GM19193 (cell line): ENCODE results near the gene PPIL6.

ENCODE experiments used
- POLR2A ChIP-seq: IDR thresholded peaks from 4 replicates; pipeline ENCODE4 v1.6.1; 2011; ENCODE audit not compliant: insufficient read depth, insufficient read length; ENCODE audit errors: extremely low read depth

Gene PPIL6

DNA sequence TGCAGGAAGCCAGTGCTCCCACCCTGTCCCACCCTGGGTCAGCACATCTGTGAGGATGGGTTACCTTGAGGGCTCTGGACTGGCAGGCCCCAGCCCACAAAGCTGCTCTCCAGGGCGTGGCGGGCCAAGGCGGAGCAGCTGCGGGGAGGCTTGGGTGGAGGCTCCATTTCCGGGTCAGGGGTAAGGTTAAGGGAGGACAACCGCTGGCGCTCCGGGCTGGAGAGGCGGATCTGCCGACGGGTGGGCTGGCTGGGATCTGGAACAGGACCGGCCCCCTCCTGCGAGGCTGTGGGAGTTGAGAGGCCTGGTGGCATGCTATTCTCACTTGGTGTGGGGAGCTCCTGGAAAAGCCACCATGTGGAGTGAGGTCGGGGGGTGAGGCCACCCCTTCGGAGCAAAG is 5.6 kb upstream of the PPIL6 start:
- TF ChIP-seq POLR2A = no peak

DNA sequence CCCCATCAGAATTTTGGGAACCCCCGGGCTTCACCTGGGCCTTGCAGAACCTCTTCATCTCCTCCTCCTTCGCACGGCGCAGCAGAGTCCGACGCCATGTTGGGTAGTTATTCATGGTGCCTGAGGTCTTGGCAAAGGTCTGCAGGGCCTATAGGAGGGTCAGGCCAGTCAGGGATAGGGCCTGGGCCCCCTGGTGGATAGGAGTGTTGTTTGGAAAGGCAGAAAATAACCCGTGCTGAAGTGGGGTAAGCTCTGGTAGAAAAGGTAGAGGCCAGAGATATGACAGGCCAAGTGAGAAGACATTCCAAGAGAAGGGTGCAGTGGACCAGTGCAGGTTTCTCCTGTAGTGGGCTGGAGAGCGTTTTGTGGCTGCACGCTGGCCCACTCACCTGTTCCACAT is 5.0 kb upstream of the PPIL6 start:
- TF ChIP-seq POLR2A = no peak

GRCh38 chr6:109443425-109443950 is 3.1 kb upstream of the PPIL6 start:
- no peak for TF ChIP-seq POLR2A

DNA sequence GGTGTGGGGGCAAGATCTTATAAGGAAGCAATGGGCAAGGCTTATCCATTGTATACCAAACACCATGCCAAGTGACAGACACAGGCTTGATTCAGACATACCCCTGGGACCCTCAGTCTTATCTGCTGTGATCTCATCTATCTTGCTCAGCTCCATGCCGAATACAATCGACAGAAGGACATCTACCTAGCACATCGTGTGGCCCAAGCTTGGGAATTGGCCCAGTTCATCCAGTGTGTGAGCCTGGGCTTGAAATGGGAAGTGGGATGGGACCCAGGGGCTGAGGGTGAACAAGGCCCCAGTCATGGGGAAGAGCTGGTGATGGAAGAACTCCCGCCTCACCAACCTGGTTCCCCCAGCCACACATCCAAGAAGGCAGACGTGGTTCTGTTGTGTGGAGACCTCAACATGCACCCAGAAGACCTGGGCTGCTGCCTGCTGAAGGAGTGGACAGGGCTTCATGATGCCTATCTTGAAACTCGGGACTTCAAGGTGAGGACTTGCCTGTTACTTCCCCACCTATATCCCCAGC is 2.0 kb upstream of the PPIL6 start:
- TF ChIP-seq POLR2A = peak; percentile 40

GRCh38 chr6:109441069-109441816 is 815 bp upstream of the PPIL6 start:
- no peak for TF ChIP-seq POLR2A

GRCh38 chr6:109436041-109436440 is 4.4 kb downstream of the PPIL6 start:
- TF ChIP-seq POLR2A = no peak

DNA sequence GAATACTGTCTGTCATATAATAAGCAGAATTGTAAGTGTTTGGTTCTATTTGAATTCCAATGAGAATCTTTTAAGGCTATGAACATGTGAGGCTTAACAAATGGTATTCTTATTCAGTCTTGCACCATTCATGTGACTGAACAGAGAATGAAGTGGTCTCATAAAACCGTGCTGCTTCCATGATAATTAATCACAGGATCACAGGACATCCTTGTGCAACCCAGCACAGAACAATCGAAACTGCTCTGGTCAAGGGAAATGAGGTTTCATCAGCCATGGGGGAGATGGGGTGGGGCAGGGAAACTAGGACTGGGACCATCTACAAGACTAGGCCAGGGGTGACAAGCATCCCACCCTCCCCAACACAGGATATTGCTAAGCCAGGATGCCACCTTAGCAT is 6.0 kb downstream of the PPIL6 start:
- no peak for TF ChIP-seq POLR2A

- TF ChIP-seq POLR2A = no peak
Measured at GRCh38 chr6:109429496-109429895, 10.9 kb downstream of the PPIL6 start.

DNA sequence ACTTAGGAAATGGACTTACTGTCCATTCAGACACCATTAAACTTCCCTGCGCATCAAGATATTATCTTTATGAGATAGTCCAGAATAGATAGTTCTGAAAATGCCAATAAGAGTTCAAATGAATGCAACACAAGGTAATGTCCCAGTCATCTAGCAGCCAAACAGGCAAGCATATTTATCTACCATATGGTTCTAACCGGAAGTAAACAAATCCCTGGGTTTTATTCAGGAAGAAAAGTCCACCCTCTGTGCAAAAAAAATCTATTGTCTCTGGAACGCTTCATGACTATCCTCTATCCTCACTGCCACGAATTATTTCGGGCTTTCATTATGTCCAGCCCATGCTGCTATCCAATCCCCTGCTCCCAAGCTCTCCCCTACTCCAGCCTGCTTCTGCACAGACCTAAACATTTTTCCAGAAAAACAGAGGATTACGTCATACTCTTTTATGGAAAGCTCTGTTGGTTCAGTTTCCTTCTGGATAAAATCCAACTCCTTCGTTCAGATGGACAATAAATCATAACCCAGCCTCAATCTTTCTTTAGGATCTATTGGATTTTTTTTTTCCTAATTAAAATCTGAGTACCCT is 11.4 kb downstream of the PPIL6 start:
- no peak for TF ChIP-seq POLR2A

- no peak for TF ChIP-seq POLR2A
Measured at GRCh38 chr6:109424946-109425345, 15.5 kb downstream of the PPIL6 start.

GRCh38 chr6:109421184-109421583 is 19.2 kb downstream of the PPIL6 start:
- no peak for TF ChIP-seq POLR2A

DNA sequence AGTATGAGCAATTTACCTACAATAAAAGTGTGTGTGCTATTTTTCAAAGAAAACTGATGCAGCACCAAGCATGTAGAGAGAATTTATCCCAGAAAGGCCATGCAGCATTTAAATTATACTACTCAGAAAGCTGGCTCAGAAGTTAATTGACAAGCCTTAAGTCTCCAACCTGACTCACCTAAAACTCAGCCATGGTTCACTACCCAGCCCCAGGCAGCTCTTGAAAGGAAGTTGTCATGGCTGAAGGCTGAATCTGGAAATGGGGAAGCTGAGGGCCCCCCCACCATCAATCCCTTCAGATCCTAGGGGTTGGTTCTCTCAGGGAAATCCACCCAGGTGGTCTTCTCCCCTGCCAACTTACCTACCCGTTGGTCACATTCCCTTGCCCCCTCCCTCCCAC is 19.7 kb downstream of the PPIL6 start:
- no peak for TF ChIP-seq POLR2A

- no peak for TF ChIP-seq POLR2A
Measured at GRCh38 chr6:109417646-109418045, 22.8 kb downstream of the PPIL6 start.

GRCh38 chr6:109411034-109411433 is 29.4 kb downstream of the PPIL6 start:
- no peak for TF ChIP-seq POLR2A

GRCh38 chr6:109406196-109406595 is 34.2 kb downstream of the PPIL6 start:
- TF ChIP-seq POLR2A = no peak

GRCh38 chr6:109397020-109397419 is 43.4 kb downstream of the PPIL6 start:
- no peak for TF ChIP-seq POLR2A

GRCh38 chr6:109396046-109396718 is 44.2 kb downstream of the PPIL6 start:
- no peak for TF ChIP-seq POLR2A

GRCh38 chr6:109393886-109394281 is 46.5 kb downstream of the PPIL6 start:
- no peak for TF ChIP-seq POLR2A
